ENCODE measurements around the gene OPRM1. TPM values are rescaled to one million over a fixed set of nuclear protein-coding genes. Genes with fewer than 3 reads are reported as not detected.

The OPRM1 gene
- total RNA-seq, 3 donors from 2014 or later, result not detected

DNA sequence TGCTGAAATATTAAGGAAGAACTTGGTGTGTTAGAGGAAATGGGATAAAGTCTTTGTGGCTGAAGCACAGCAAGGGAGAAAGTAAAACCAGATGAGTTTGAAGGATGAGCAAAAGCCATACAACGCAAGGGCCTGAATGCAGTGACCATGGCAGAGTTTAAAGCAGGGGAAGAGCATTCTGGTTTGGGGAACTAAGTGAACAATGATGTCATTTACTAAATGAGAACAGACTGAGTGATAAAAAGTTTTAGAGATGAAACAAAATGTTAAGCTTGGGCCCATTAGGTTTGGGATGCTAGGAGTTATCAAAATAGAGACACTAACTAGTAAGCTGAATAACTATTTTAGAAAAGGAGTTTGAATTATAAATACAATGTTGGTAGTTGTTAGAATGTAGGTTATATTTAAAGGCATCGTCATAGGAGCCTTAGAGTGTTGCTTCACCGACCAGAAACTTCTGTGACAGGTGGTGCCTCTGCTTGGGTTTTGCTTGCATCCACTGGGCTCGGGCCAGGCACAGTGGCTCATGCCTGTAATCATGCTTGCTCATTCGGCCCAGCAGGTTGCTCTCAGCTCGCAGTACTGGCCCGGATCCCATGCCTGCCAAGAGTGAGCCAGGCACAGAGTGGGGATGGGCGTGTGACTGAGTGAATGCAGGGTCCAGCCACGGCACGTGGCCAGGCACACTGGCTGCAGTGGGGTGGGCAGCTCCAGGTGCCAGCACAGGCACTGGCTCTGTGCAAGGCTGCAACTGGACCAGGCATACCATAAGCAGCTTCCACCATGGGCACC, 37.4 kb upstream of the OPRM1 start:
- intact Hi-C loops (cut with DNase I; ENCODE audit: low total_unique reads), result no loop called here
- no peaks in the 10 kb centered on the region for H3K4me1 ChIP-seq
- H3K27ac ChIP-seq, result no peak overlapping the region
- no peak for TF ChIP-seq POLR2AphosphoS5 (IDR thresholded peaks at IDR 0.05)
- TF ChIP-seq POLR2A (IDR thresholded peaks at IDR 0.05), result no peak
- TF ChIP-seq, protein P1, sequence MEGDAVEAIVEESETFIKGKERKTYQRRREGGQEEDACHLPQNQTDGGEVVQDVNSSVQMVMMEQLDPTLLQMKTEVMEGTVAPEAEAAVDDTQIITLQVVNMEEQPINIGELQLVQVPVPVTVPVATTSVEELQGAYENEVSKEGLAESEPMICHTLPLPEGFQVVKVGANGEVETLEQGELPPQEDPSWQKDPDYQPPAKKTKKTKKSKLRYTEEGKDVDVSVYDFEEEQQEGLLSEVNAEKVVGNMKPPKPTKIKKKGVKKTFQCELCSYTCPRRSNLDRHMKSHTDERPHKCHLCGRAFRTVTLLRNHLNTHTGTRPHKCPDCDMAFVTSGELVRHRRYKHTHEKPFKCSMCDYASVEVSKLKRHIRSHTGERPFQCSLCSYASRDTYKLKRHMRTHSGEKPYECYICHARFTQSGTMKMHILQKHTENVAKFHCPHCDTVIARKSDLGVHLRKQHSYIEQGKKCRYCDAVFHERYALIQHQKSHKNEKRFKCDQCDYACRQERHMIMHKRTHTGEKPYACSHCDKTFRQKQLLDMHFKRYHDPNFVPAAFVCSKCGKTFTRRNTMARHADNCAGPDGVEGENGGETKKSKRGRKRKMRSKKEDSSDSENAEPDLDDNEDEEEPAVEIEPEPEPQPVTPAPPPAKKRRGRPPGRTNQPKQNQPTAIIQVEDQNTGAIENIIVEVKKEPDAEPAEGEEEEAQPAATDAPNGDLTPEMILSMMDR (IDR thresholded peaks at IDR 0.05), result no peak
- peaks cover 0 to 9% of the 10 kb centered on the region in 2 donors for H3K9me3 ChIP-seq
- no peak overlapping the region for H3K4me3 ChIP-seq
- DNase-seq (ENCODE audit: low spot score in 2 of 2), result no peak
- no peaks in the 10 kb centered on the region for H3K36me3 ChIP-seq
- H3K27me3 ChIP-seq, result no peaks in the 10 kb centered on the region

DNA sequence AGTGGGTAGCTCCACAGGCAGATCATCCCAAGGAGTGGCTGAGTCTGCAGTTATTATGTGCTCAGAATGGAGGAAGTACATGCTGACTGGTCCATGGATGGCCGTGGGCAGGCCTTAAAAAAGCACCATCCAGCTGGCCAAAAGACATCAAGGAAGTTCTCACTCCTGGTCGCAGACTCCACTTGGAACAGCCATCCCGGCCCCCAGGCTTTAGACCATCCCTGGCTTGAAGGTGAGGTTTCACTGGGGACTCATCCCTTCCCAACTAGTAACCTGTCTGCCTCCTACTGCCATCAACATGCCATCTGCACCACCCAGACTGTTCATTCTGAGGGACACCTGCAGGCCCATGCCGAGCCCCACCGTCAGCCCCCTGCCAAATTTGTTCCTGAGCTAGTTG, 36.1 kb upstream of the OPRM1 start:
- Histone ChIP-seq H3K27ac (no peak overlapping the region), H3K9me3 (peaks cover 0 to 9% of the 10 kb centered on the region in 2 donors), H3K36me3 (no peaks in the 10 kb centered on the region), H3K27me3 (no peaks in the 10 kb centered on the region), H3K4me1 (no peaks in the 10 kb centered on the region), H3K4me3 (no peak overlapping the region)
- DNase-seq (ENCODE audit: low spot score in 2 of 2), result no peak
- TF ChIP-seq POLR2AphosphoS5 (IDR thresholded peaks at IDR 0.05) (no peak), POLR2A (IDR thresholded peaks at IDR 0.05) (no peak)
- TF ChIP-seq, protein P1 (IDR thresholded peaks at IDR 0.05), result no peak
- intact Hi-C loops (cut with DNase I; ENCODE audit: low total_unique reads), result no loop called here

DNA sequence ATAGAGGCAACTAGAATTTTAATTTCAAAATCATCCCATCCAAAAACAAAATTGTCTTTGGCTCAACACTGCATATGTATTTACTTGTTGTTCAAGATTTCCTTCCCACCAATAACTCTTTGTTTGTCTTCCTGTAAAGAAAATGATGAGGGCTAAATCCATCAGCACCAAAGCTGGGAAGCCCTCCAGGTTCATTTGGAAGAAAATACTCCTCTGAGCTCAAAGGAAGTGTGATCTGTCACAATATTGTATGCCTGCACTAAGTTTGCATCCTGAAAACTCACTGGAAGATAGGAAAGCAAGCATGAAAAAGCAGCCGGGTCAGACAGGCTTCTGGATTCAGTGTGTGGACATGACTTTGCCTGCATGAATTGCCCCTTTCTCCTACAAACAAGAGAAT, 28.7 kb upstream of the OPRM1 start:
- H3K27ac ChIP-seq, result no peak overlapping the region
- no peaks in the 10 kb centered on the region for H3K4me1 ChIP-seq
- H3K27me3 ChIP-seq, result no peaks in the 10 kb centered on the region
- no peaks in the 10 kb centered on the region for H3K9me3 ChIP-seq
- no peaks in the 10 kb centered on the region for H3K36me3 ChIP-seq
- no peak for DNase-seq (ENCODE audit: low spot score in 2 of 2)
- H3K4me3 ChIP-seq, result no peak overlapping the region
- intact Hi-C loops (cut with DNase I; ENCODE audit: low total_unique reads), result loop anchor here (10.0 kb wide), 1 partner anchor 1094 kb away; no protein-coding TSS in a partner anchor
- TF ChIP-seq POLR2AphosphoS5 (IDR thresholded peaks at IDR 0.05) (no peak), POLR2A (IDR thresholded peaks at IDR 0.05) (no peak)
- TF ChIP-seq, protein P1 (IDR thresholded peaks at IDR 0.05), result no peak

DNA sequence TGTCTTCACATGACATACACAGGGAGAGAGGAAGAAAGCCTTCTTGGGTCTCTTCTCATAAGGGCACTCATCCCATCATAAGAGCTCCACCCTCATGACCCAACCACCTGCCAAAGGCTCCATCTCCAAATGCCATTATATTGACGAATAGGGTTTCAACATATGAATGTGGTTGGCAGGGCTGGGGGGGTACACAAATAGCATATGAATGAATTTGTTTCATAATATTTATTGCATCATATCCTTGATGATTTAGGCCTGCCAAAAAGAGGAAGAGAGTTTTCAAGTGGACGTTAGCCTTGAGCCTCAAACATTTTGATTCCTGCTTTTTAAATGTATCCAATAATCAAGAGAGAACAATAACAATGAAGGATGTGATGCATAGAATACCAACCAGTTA, 26.2 kb upstream of the OPRM1 start:
- TF ChIP-seq POLR2AphosphoS5 (IDR thresholded peaks at IDR 0.05) (no peak), POLR2A (IDR thresholded peaks at IDR 0.05) (no peak)
- TF ChIP-seq, protein P1 (IDR thresholded peaks at IDR 0.05), result no peak
- Histone ChIP-seq H3K4me1 (no peaks in the 10 kb centered on the region), H3K9me3 (no peaks in the 10 kb centered on the region), H3K27ac (no peak overlapping the region), H3K27me3 (no peaks in the 10 kb centered on the region), H3K36me3 (no peaks in the 10 kb centered on the region), H3K4me3 (no peak overlapping the region)
- intact Hi-C loops (cut with DNase I; ENCODE audit: low total_unique reads), result loop anchor here (10.0 kb wide), 1 partner anchor 1092 kb away; no protein-coding TSS in a partner anchor
- no peak for DNase-seq (ENCODE audit: low spot score in 2 of 2)

DNA sequence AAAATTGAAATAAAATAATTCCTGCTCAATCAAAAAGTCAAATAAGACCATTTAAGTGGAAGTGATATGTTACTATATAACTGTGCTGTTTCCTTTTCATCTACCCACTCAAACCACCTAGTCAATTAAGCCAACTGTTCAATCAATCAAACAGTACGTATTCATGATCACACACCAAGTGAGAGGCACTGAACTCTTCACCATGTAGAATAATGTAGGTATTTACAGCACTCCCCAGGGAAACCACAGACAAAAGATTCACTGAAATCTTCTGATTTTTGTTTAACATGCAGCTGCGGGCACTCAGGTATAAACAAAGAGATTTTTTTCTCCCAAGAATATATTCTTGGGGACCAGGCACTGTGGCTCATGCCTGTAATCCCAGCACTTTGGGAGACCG, 21.3 kb upstream of the OPRM1 start:
- intact Hi-C loops (cut with DNase I; ENCODE audit: low total_unique reads), result loop anchor here (10.0 kb wide), 1 partner anchor 1087 kb away; no protein-coding TSS in a partner anchor

More for the DNA sequence above, 21.3 kb upstream of the OPRM1 start:
- H3K27ac ChIP-seq, result no peak overlapping the region
- no peaks in the 10 kb centered on the region for H3K4me1 ChIP-seq
- H3K36me3 ChIP-seq, result no peaks in the 10 kb centered on the region
- TF ChIP-seq POLR2A (IDR thresholded peaks at IDR 0.05), result no peak
- no peak for TF ChIP-seq POLR2AphosphoS5 (IDR thresholded peaks at IDR 0.05)
- TF ChIP-seq, protein P1 (IDR thresholded peaks at IDR 0.05), result no peak
- H3K9me3 ChIP-seq, result peaks cover 0 to 11% of the 10 kb centered on the region in 2 donors
- H3K27me3 ChIP-seq, result no peaks in the 10 kb centered on the region
- no peak for DNase-seq (ENCODE audit: low spot score in 2 of 2)
- H3K4me3 ChIP-seq, result no peak overlapping the region

Data from breast epithelium (tissue), 4 donors.